PC-3 (cell line): ENCODE data around the gene KIF5A.

Experiments used
- CTCF ChIP-seq: fragments of 300-600 bp; sonication (generic); conservative IDR thresholded peaks from 2 replicates; pipeline ENCODE4 v1.5.1; 2017; ENCODE audit warnings: antibody characterized with exemption, low read depth, mild to moderate bottlenecking, low read length
- EZH2 ChIP-seq: fragments of 300-600 bp; sonication (generic); IDR thresholded peaks from one replicate; pipeline ENCODE4 v1.6.1; 2017; ENCODE audit warnings: antibody characterized with exemption, mild to moderate bottlenecking, low read length; ENCODE audit not compliant: unreplicated experiment
- EZH2phosphoT487 ChIP-seq: fragments of 300-600 bp; sonication (generic); IDR thresholded peaks from 2 replicates; pipeline ENCODE4 v1.6.1; 2018; ENCODE audit warnings: mild to moderate bottlenecking, antibody characterized with exemption, low read length, borderline replicate concordance

- TF ChIP-seq CTCF (no peak), EZH2 (no peak), EZH2phosphoT487 (no peak)
Measured at GRCh38 chr12:57604992-57605810, 55.4 kb downstream of the KIF5A start.
